ENCODE data around the gene OXGR1.

Gene OXGR1

DNA sequence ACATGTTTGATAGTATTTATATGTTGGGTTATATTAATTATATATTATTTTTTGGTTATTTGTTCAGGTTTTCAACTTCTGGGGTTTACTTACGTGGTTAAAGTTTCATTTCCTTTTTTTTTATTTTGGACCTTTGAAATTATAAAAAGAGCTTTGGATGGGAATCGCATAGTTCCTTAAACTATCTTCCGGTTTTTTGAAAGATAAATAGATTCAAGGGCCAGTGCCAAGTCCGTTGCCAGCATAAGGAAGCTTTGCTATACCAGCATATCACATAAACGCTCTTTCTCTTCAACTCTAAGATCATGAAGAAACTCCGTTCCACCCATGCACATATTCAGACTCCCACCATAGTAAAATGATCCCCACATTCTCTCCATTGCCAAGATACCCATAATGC lies 7.4 kb upstream of the OXGR1 start:
- no peak overlapping the region for H2BK5ac ChIP-seq (ENCODE audit: low read length)
- no peak overlapping the region for H2BK120ac ChIP-seq (ENCODE audit: low read depth, low read length)
- no peaks in the 10 kb centered on the region for H3K9me3 ChIP-seq (replicated peaks in 1 of 2; ENCODE audit: control insufficient read depth in 2 of 2, insufficient read depth in 1 of 2, low read depth in 1 of 2, low read length in 2 of 2)
- no peak overlapping the region for H3K18ac ChIP-seq (ENCODE audit: low read length)
- H3K4me1 ChIP-seq (ENCODE audit: control insufficient read depth in 2 of 2, insufficient read depth in 1 of 2, low read depth in 1 of 2, low read length in 2 of 2): peaks cover 0 to 3% of the 10 kb centered on the region in 2 donors
- no peak for DNase-seq (ENCODE audit: low spot score)
- no peak overlapping the region for H3K14ac ChIP-seq (ENCODE audit: low read length)
- H2BK15ac ChIP-seq (ENCODE audit: low read length): no peak overlapping the region
- no peak overlapping the region for H2AFZ ChIP-seq (ENCODE audit: low read length)
- no peak overlapping the region for H4K8ac ChIP-seq (ENCODE audit: low read depth, low read length)
- H3K9ac ChIP-seq (ENCODE audit: low read depth, low read length, poor library complexity): no peak overlapping the region
- H3K4me3 ChIP-seq (ENCODE audit: low read length in 2 of 2): no peak overlapping the region
- no CpG with 5 or more reads among the region's 6 CpGs for WGBS, 2 donors (ENCODE audit: extremely low coverage in 2 of 2, insufficient read length in 2 of 2, insufficient replicate concordance in 1 of 2)
- no peak overlapping the region for H3K4ac ChIP-seq (ENCODE audit: low read length)
- H4K91ac ChIP-seq (ENCODE audit: low read depth, low read length, poor library complexity): no peak overlapping the region
- no peaks in the 10 kb centered on the region for H3K36me3 ChIP-seq (replicated peaks in 1 of 2; ENCODE audit: control insufficient read depth in 2 of 2, insufficient read depth in 2 of 2, low read length in 2 of 2)
- H3K4me2 ChIP-seq (ENCODE audit: insufficient read depth, low read length, poor library complexity, severe bottlenecking): no peak overlapping the region
- H3K23ac ChIP-seq (ENCODE audit: low read depth, low read length, poor library complexity): no peak overlapping the region
- no peaks in the 10 kb centered on the region for H3K79me1 ChIP-seq (ENCODE audit: low read depth, low read length)
- H3K27me3 ChIP-seq (ENCODE audit: control insufficient read depth in 3 of 3, insufficient read depth in 3 of 3, low read depth in 1 of 3, low read length in 3 of 3): no peaks in the 10 kb centered on the region
- H2BK12ac ChIP-seq (ENCODE audit: low read length): no peak overlapping the region
- no peak overlapping the region for H2AK5ac ChIP-seq (ENCODE audit: low read depth, low read length)
- H3K27ac ChIP-seq (replicated peaks; ENCODE audit: low read length): no peak overlapping the region

DNA sequence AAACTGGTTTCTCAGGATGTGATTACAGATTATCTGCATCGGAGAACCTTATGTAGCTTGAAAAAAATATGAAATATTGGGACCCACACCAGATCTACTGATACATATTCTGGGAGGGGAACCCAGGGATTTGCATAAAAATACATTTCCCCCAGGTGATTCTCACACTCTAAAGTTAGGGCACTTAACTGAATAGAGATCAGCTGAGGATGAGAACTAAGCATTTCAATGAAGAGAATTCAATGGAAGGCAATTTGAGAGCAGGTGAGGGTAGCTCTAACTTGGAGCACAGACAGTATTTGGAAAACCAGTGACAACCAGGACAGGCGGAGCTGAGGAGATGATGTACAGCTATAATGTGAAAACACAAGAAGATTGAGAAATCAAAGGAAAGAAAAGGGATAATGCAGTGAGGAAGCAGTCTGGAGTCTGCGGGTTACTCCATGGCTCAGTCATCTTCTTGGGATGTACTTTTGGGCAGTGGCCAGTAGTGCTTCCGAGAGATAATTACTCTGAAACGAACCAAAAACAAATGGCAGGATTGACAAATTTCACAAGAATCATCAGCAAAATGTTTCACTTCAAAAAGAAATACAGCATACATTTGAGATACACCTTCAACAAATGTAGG lies 6.1 kb upstream of the OXGR1 start:
- H3K14ac ChIP-seq (ENCODE audit: low read length): no peak overlapping the region
- no peak overlapping the region for H2BK15ac ChIP-seq (ENCODE audit: low read length)
- no peak overlapping the region for H4K91ac ChIP-seq (ENCODE audit: low read depth, low read length, poor library complexity)
- no peak overlapping the region for H3K4ac ChIP-seq (ENCODE audit: low read length)
- no peaks in the 10 kb centered on the region for H3K4me1 ChIP-seq (ENCODE audit: control insufficient read depth in 2 of 2, insufficient read depth in 1 of 2, low read depth in 1 of 2, low read length in 2 of 2)
- H3K4me3 ChIP-seq (ENCODE audit: low read length in 2 of 2): no peak overlapping the region
- H3K18ac ChIP-seq (ENCODE audit: low read length): no peak overlapping the region
- no peaks in the 10 kb centered on the region for H3K79me1 ChIP-seq (ENCODE audit: low read depth, low read length)
- H2BK5ac ChIP-seq (ENCODE audit: low read length): no peak overlapping the region
- DNase-seq (ENCODE audit: low spot score): no peak
- no peak overlapping the region for H3K9ac ChIP-seq (ENCODE audit: low read depth, low read length, poor library complexity)
- no peak overlapping the region for H2AK5ac ChIP-seq (ENCODE audit: low read depth, low read length)
- no peaks in the 10 kb centered on the region for H3K9me3 ChIP-seq (replicated peaks in 1 of 2; ENCODE audit: control insufficient read depth in 2 of 2, insufficient read depth in 1 of 2, low read depth in 1 of 2, low read length in 2 of 2)
- H3K4me2 ChIP-seq (ENCODE audit: insufficient read depth, low read length, poor library complexity, severe bottlenecking): no peak overlapping the region
- no peak overlapping the region for H3K27ac ChIP-seq (replicated peaks; ENCODE audit: low read length)
- H3K23ac ChIP-seq (ENCODE audit: low read depth, low read length, poor library complexity): no peak overlapping the region
- WGBS, 2 donors (ENCODE audit: extremely low coverage in 2 of 2, insufficient read length in 2 of 2, insufficient replicate concordance in 1 of 2): no CpG with 5 or more reads among the region's 5 CpGs
- no peak overlapping the region for H2AFZ ChIP-seq (ENCODE audit: low read length)
- H3K27me3 ChIP-seq (ENCODE audit: control insufficient read depth in 3 of 3, insufficient read depth in 3 of 3, low read depth in 1 of 3, low read length in 3 of 3): peaks cover 0 to 1% (median 0%) of the 10 kb centered on the region in 3 experiments
- H3K36me3 ChIP-seq (replicated peaks in 1 of 2; ENCODE audit: control insufficient read depth in 2 of 2, insufficient read depth in 2 of 2, low read length in 2 of 2): no peaks in the 10 kb centered on the region
- H4K8ac ChIP-seq (ENCODE audit: low read depth, low read length): no peak overlapping the region
- H2BK12ac ChIP-seq (ENCODE audit: low read length): no peak overlapping the region
- no peak overlapping the region for H2BK120ac ChIP-seq (ENCODE audit: low read depth, low read length)

DNA sequence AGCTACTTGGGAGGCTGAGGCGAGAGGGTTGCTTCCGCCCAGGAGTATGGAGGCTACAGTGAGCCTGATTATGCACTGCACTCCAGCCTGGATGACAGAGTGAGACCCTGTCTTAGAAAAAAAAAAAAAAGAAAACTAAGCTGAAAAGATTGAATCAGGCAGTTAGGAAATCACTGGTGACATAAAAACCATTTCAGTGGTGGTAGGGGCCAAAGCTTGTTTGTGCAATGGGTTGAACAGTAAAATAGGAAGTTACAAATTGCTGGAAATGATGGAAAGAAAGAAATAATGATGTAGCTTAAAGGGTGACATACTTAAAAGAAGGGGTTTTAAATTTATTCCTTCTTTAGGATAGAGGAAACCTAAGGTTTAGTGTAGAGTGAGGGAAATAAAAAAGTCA lies 4.8 kb upstream of the OXGR1 start:
- H3K4me2 ChIP-seq (ENCODE audit: insufficient read depth, low read length, poor library complexity, severe bottlenecking): no peak overlapping the region
- H3K23ac ChIP-seq (ENCODE audit: low read depth, low read length, poor library complexity): no peak overlapping the region
- H2AFZ ChIP-seq (ENCODE audit: low read length): no peak overlapping the region
- no peak overlapping the region for H3K4ac ChIP-seq (ENCODE audit: low read length)
- H2BK15ac ChIP-seq (ENCODE audit: low read length): no peak overlapping the region
- no peak overlapping the region for H3K18ac ChIP-seq (ENCODE audit: low read length)
- no peak overlapping the region for H2BK12ac ChIP-seq (ENCODE audit: low read length)
- H3K4me1 ChIP-seq (ENCODE audit: control insufficient read depth in 2 of 2, insufficient read depth in 1 of 2, low read depth in 1 of 2, low read length in 2 of 2): peaks cover 0 to 2% of the 10 kb centered on the region in 2 donors
- no peak overlapping the region for H2AK5ac ChIP-seq (ENCODE audit: low read depth, low read length)
- no peak overlapping the region for H3K9ac ChIP-seq (ENCODE audit: low read depth, low read length, poor library complexity)
- no CpG with 5 or more reads among the region's 2 CpGs for WGBS, 2 donors (ENCODE audit: extremely low coverage in 2 of 2, insufficient read length in 2 of 2, insufficient replicate concordance in 1 of 2)
- no peak overlapping the region for H2BK120ac ChIP-seq (ENCODE audit: low read depth, low read length)
- no peak overlapping the region for H3K14ac ChIP-seq (ENCODE audit: low read length)
- H3K4me3 ChIP-seq (ENCODE audit: low read length in 2 of 2): no peak overlapping the region
- no peaks in the 10 kb centered on the region for H3K36me3 ChIP-seq (replicated peaks in 1 of 2; ENCODE audit: control insufficient read depth in 2 of 2, insufficient read depth in 2 of 2, low read length in 2 of 2)
- H3K79me1 ChIP-seq (ENCODE audit: low read depth, low read length): no peaks in the 10 kb centered on the region
- H3K9me3 ChIP-seq (replicated peaks in 1 of 2; ENCODE audit: control insufficient read depth in 2 of 2, insufficient read depth in 1 of 2, low read depth in 1 of 2, low read length in 2 of 2): no peaks in the 10 kb centered on the region
- no peak overlapping the region for H4K8ac ChIP-seq (ENCODE audit: low read depth, low read length)
- no peak for DNase-seq (ENCODE audit: low spot score)
- no peak overlapping the region for H3K27ac ChIP-seq (replicated peaks; ENCODE audit: low read length)
- peaks cover 0 to 14% (median 4%) of the 10 kb centered on the region in 3 experiments for H3K27me3 ChIP-seq (ENCODE audit: control insufficient read depth in 3 of 3, insufficient read depth in 3 of 3, low read depth in 1 of 3, low read length in 3 of 3)
- no peak overlapping the region for H2BK5ac ChIP-seq (ENCODE audit: low read length)
- H4K91ac ChIP-seq (ENCODE audit: low read depth, low read length, poor library complexity): no peak overlapping the region

DNA sequence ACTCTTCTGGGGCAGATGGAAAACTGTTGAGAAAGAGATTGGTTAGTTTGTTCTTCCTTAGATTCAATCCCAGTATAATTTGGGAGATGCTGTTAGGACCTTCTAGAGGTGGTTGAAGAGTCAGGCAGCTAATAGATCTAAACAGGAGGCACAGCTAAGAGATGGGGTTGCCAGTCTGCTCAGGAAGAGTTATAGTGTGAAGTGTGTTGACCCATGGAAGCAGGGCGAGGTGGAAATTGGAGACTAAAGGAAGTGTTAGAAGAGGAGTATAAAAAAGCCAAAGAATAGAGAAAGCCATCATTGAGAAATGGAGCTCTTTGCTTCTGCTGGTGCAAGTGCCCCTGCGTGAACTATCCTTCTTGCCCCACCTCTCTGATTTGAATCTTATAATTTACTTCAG lies 3.8 kb upstream of the OXGR1 start:
- WGBS, 2 donors (ENCODE audit: extremely low coverage in 2 of 2, insufficient read length in 2 of 2, insufficient replicate concordance in 1 of 2): no CpG with 5 or more reads among the region's 2 CpGs

More for the DNA sequence above, 3.8 kb upstream of the OXGR1 start:
- H3K9ac ChIP-seq (ENCODE audit: low read depth, low read length, poor library complexity): no peak overlapping the region
- no peaks in the 10 kb centered on the region for H3K9me3 ChIP-seq (replicated peaks in 1 of 2; ENCODE audit: control insufficient read depth in 2 of 2, insufficient read depth in 1 of 2, low read depth in 1 of 2, low read length in 2 of 2)
- no peak for DNase-seq (ENCODE audit: low spot score)
- peaks cover 0 to 5% of the 10 kb centered on the region in 2 donors for H3K4me1 ChIP-seq (ENCODE audit: control insufficient read depth in 2 of 2, insufficient read depth in 1 of 2, low read depth in 1 of 2, low read length in 2 of 2)
- no peak overlapping the region for H3K4ac ChIP-seq (ENCODE audit: low read length)
- no peak overlapping the region for H3K27ac ChIP-seq (replicated peaks; ENCODE audit: low read length)
- H3K27me3 ChIP-seq (ENCODE audit: control insufficient read depth in 3 of 3, insufficient read depth in 3 of 3, low read depth in 1 of 3, low read length in 3 of 3): peaks cover 0 to 24% (median 4%) of the 10 kb centered on the region in 3 experiments
- no peak overlapping the region for H2AFZ ChIP-seq (ENCODE audit: low read length)
- H2BK12ac ChIP-seq (ENCODE audit: low read length): no peak overlapping the region
- no peak overlapping the region for H2BK5ac ChIP-seq (ENCODE audit: low read length)
- no peak overlapping the region for H3K4me2 ChIP-seq (ENCODE audit: insufficient read depth, low read length, poor library complexity, severe bottlenecking)
- no peak overlapping the region for H2AK5ac ChIP-seq (ENCODE audit: low read depth, low read length)
- no peak overlapping the region for H2BK120ac ChIP-seq (ENCODE audit: low read depth, low read length)
- H3K14ac ChIP-seq (ENCODE audit: low read length): no peak overlapping the region
- H3K36me3 ChIP-seq (replicated peaks in 1 of 2; ENCODE audit: control insufficient read depth in 2 of 2, insufficient read depth in 2 of 2, low read length in 2 of 2): no peaks in the 10 kb centered on the region
- H4K8ac ChIP-seq (ENCODE audit: low read depth, low read length): no peak overlapping the region
- H3K79me1 ChIP-seq (ENCODE audit: low read depth, low read length): no peaks in the 10 kb centered on the region
- H3K23ac ChIP-seq (ENCODE audit: low read depth, low read length, poor library complexity): no peak overlapping the region
- no peak overlapping the region for H4K91ac ChIP-seq (ENCODE audit: low read depth, low read length, poor library complexity)
- H3K18ac ChIP-seq (ENCODE audit: low read length): no peak overlapping the region
- H2BK15ac ChIP-seq (ENCODE audit: low read length): no peak overlapping the region
- H3K4me3 ChIP-seq (ENCODE audit: low read length in 2 of 2): no peak overlapping the region

Data from neuronal stem cell (in vitro differentiated cells).